Posterior vena cava (tissue), 2 donors: ENCODE results near the gene VDR. TPM values are rescaled to one million over a fixed set of nuclear protein-coding genes. Genes with fewer than 3 reads are reported as not detected.

Experiments used
- DNase-seq: peaks from one replicate; pipeline ENCODE4 v3.0.0-alpha.2; 2020; ENCODE audit warnings: low spot score
- intact Hi-C, 2 donors: fragments of 100-400 bp; cut with DNase I; formaldehyde crosslinking; loops; one replicate each; pipeline versions ENCODE4 v1.14.1 to v1.14.2; 2022 to 2023
- long read RNA-seq, 2 donors: library from polyadenylated mRNA; unstranded; transcript quantifications; one replicate each; pipeline ENCODE4 v2.0.0, GENCODE V29; 2020 to 2021
- total RNA-seq, 2 donors: library from RNA; stranded (reverse); fragmentation: NEBNext Ultra II Directional; extraction: Animal tissue kit (Norgen Biotek cat#: 25700); gene quantifications; one replicate each; pipeline ENCODE4 v1.2.1, GENCODE V29; 2021
- donor health status: DM: yes; HTN: yes; CAD: no.
- donor health status: DM: yes; HTN: yes; CAD: no.

The VDR gene
- total RNA-seq: 10 to 100 TPM in 1 of 2 donors, 1 to 10 TPM in 1; 9.6 to 10.2 TPM
- long read RNA-seq, donor 1, full-length matches to known transcripts: 1 of 5 reads
- long read RNA-seq, donor 1, partial matches to known transcripts: 1 of 5 reads
- long read RNA-seq, donor 1, other reads (novel, unspliced or antisense): 3 of 5 reads
- long read RNA-seq, donor 2, partial matches to known transcripts: 5 of 7 reads
- long read RNA-seq, donor 2, other reads (novel, unspliced or antisense): 2 of 7 reads

DNA sequence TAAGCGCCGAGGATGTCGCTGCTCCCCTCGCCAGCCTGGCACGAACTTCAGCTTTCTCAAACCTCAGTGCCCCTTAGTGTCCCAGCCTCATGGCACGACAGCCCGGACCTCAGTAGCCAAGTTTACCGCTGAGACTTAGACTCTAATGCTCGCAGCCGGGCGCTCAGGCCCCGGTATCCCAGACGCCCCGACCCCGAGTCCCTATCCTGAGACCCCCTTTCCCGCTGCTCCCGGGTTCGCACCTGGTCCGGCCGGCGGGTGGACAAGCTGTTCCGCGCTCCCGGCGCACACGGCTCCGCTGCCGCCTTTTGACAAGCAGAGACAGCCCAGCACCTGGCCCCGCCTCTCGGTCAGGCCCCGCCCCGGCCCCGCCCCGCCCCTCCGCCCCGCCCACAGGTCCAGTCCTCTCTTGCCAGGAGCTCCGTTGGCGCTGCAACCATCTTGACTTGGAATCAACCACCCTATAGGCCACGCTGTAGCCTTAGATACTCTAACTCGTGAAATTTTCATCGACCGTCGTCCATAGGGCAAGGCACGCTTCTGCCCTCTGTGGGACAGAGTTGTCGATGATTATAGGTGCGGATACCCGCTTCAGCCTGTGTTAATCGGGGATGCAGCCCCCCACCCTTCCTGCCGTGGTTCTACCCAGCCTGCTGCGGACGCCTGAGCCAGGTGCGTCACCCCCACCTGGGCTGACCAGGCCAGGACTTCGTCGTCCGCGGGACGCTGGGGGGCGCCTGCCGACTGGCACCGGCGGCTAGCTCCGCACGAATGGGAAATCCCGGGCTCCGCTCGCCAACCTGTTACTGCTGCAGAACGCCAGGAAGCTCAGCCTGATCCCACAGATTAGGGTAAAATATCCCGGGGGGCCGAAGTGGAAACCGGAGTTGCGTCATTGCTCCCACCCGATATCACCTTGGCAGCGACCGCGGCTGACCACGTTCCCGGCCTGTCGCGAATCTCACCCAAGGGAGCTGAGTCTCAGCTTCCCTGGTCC is at the start of gene VDR:
VDR (minus strand) TSS at position 282 of the 997 bp plus-strand sequence. CDS start 25,881 bp downstream, outside the sequence.
- intact Hi-C loops: loop anchor here in 1 of 2 donors (1.0 kb wide), 1 partner anchor 43 kb away; no protein-coding TSS in a partner anchor

GRCh38 chr12:47954058-47954457 is 49.3 kb upstream of the VDR start:
- DNase-seq: no peak
- intact Hi-C loops: no loop called here

More for the DNA sequence above, at the start of gene VDR:
- peak; percentile 92 for DNase-seq

DNA sequence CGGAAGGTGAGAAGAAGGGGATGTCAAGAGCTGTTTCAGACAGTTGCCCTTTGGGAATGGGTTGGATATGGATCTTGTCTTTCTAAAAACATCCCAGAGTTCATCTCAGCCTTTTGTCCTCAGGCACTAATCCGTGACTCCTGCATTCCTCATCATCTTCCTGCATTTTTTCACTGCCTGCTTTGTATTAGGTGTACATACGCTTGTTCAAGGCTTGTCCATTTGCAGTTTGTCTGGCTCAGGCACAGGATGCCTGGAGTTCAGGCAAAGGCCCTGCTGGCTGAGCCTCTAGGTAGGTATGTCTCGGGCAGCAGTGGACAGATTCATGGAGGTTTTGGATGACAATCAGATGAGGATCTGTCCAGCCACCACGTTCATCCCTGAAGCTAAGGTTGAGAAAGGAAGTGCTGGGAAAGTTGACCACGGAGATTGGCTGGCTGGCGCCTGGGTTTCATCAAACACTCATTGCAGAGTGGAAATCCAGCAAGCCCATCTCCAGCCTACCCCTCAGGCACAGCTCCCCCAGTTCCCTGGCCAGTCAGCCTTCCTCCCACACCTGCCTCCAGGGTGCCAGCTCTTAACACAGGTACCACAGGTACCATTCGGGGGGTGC is 46.2 kb upstream of the VDR start:
- intact Hi-C loops: no loop called here
- no peak for DNase-seq

GRCh38 chr12:47949441-47950341 is 44.9 kb upstream of the VDR start:
- peak; percentile 94 for DNase-seq
- intact Hi-C loops: no loop called here

GRCh38 chr12:47947341-47947740 is 42.5 kb upstream of the VDR start:
- intact Hi-C loops: no loop called here
- no peak for DNase-seq

DNA sequence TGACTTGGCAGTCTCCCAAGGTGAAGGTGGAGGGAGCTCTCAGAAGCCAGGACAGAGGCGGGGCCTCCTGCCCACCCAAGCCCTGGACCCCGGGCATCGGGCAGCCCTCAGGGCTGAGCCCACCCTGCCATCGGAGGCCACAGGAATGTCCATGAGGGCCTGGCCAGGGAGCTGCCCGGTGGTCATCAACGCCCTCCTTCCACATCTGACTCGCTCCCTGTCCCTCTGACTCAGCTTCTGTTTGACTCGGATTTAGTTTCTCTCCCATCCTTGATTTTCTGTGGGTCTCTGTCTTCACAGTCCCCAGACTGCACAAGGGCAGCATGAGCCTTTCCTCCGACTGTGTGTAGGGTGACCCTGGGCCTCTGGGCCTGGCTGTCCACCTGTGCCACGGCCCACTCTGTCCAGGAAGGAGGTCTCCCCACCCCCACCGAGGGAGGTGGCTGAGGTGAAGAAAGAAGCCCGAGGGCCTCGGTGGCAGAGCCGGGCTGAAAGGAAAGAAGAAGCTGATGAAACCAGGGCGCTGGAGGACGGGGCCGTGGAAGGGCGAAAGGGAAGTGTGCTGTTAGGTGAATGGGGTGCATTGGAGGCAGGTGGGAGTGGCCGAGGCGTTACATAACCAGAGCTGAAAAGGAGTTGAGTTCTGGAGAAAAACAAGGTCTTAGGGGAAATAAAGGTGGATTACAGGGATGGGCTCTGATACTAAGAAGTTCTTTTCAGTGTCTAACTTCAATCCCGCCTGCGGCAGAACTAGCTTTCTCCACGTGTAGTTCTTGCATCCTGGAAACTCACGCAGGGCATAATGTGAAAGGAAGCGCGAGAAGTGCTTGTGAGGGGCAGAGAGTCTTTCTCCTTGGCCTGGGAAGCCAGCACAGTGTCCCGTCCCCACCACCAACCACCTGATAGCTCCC is 41.9 kb upstream of the VDR start:
- no peak for DNase-seq
- intact Hi-C loops: no loop called here

- no peak for DNase-seq
- intact Hi-C loops: no loop called here
These were observed 40.5 kb upstream of the VDR start for GRCh38 chr12:47945341-47945728.

DNA sequence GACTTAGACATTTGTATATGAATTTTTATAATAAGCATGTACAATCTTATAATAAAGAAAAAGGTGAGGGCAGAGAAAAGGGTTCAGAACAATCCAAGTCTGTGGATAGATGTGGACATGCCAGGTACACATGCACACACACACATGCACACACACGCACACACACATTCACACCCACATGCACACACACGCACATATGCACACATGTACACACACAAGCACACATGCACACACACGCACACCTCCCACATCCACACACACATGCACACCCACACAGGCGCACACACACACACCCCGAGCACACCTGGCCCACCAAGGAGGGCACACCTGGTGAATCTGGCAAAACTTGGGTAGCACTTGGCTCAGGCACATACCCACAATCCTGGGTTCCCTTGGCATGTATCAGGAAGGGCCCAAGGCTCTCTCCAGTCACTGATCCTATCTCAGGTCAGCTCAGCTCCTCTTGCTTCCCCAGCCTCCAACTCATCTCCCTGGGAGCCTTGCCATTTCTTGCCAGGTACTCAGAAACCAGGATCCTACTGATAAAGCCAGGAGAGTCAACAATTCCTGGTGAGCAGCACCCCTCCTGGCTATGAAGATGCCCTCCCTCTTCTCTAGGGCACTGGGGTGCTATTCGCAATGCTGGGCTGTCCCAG is 40.0 kb upstream of the VDR start:
- DNase-seq: no peak
- intact Hi-C loops: no loop called here

DNA sequence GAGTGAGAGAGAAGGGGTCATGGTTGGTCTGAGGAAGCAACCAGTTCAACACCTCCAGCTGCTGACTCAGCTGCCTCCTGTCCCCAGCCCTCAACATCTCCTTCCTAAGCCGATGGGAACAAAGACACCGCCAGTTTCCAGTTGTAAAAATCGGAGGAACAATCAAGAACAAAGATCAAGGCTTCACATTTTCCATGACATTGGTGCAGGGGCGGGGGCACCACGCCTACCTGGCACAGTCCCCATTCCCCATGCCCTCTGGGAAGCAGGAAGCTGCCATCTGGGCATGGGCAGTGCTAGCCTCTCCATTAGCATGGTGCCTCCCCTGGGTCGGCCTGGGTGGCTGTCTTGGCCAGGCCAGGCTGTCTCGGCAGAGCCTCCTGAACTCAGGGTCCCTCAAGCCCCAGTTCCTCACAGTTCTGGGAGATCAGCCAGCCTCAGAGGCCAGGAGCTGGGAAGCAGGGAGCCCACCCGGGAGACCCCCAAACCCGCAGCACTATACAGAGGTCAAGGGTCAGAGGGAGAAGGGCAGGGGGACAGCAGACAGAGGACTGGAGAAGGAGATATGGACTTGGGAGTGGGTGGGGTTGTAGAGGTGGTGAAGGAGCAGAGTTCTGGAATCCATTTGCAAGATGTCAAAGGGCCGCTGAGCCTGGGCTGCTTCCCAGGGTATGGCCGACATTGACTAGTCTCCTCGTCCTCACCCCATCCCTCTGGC is 39.0 kb upstream of the VDR start:
- intact Hi-C loops: no loop called here
- no peak for DNase-seq

GRCh38 chr12:47942614-47943225 is 37.9 kb upstream of the VDR start:
- DNase-seq: no peak
- intact Hi-C loops: no loop called here

GRCh38 chr12:47941871-47942613 is 37.2 kb upstream of the VDR start:
- intact Hi-C loops: no loop called here

DNA sequence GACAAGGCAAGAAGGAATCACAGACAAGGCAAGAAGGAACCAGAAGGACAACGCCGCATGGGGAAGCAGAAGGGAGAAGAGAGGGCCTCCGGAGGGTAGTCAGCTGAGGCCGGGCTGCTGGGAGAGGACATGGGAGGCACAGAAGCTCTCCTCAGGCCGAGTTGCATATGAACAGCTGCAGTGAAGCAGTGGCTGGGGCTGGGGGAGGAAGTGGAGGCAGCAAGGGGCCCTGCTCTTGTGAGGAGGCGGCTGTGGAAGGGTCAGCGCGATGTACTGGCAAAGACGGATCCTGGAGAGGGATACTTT is 36.6 kb upstream of the VDR start:
- intact Hi-C loops: no loop called here
- DNase-seq: no peak

More at GRCh38 chr12:47941871-47942613, 37.2 kb upstream of the VDR start:
- DNase-seq: no peak

DNA sequence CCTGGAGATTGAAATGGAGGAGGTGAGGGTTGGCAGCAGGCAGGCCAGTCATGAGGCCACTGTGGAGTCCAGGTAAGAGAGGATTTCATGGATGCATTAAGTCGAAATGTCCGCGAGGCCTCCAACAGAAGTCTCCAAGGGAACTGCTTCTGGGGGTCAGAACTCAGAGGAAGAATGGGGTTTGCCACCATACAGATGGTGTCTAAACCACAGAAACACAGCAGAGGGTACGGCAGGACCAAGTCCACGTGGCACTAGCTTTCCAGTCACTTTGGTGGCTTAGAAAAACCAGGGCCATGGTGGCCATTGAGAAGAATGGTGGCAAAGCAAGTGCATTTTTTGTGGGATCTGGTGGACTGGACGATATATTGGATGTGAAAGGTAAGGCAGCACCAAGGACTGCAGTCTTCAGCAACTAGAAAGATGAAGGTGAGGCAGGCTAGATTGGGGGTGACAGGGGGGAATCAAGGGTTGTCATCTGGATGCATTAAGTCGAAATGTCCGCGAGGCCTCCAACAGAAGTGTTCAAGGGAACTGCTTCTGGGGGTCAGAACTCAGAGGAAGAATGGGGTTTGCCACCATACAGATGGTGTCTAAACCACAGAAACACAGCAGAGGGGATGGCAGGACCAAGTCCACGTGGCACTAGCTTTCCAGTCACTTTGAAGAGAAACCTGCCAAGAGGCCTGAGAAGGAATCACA is 36.1 kb upstream of the VDR start:
- no peak for DNase-seq
- intact Hi-C loops: no loop called here

- no peak for DNase-seq
- intact Hi-C loops: no loop called here
These were observed 34.3 kb upstream of the VDR start for GRCh38 chr12:47939009-47939601.

DNA sequence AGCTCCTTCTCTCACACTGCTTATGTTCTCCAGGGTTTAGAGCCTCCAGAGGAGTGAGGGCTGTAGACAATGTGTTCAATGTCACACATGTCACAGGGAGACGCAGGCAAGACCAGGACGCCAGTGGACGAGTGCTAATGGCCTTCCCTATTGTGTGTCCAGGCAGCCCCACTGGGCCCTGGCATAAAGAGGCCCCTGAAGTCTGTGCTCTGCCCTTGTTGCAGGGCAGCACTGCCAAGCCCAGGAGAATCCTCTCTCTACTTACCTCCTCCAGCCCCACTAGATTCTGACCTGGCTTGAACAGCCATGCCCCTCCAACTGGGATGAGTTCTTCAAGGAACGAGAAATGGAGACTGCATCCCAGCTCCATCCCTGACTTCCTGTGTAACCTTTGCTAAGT is 33.8 kb upstream of the VDR start:
- intact Hi-C loops: no loop called here
- no peak for DNase-seq
